Urothelium cell line (cell line): Measurements from ENCODE around the gene CCN6.

Experiments used
- DNase-seq: peaks from one replicate; pipeline ENCODE4 v3.0.0; 2011; ENCODE audit warnings: low spot score, mixed read lengths
- FAIRE-seq: peaks from 2 replicates; lab custom pipeline; 2011; peaks lifted over from hg19 to GRCh38; lab: Jason Lieb, UNC

The CCN6 gene

GRCh38 chr6:112054001-112054400, at the start of gene CCN6:
TSS of gene CCN6 (plus strand) at chr6:112054104. CDS start at chr6:112054358, 254 bp downstream.
- no peak for FAIRE-seq

GRCh38 chr6:112004201-112005012, 49.5 kb upstream of the CCN6 start:
- DNase-seq, result no peak
- FAIRE-seq, result no peak

More at GRCh38 chr6:112054001-112054400, at the start of gene CCN6:
- no peak for DNase-seq

- FAIRE-seq (no peak), DNase-seq (no peak)
Measured at GRCh38 chr6:112005013-112005371, 48.9 kb upstream of the CCN6 start.

GRCh38 chr6:112007254-112007653, 46.6 kb upstream of the CCN6 start:
- DNase-seq, result no peak
- no peak for FAIRE-seq

- DNase-seq (no peak), FAIRE-seq (no peak)
Measured at GRCh38 chr6:112007805-112008204, 46.1 kb upstream of the CCN6 start.

- DNase-seq (no peak), FAIRE-seq (no peak)
Measured at GRCh38 chr6:112008482-112008881, 45.4 kb upstream of the CCN6 start.

- no peak for DNase-seq
- FAIRE-seq, result no peak
Measured at GRCh38 chr6:112010328-112010727, 43.6 kb upstream of the CCN6 start.

- DNase-seq (no peak), FAIRE-seq (no peak)
Measured at GRCh38 chr6:112013051-112013450, 40.9 kb upstream of the CCN6 start.

- FAIRE-seq, result no peak
- DNase-seq, result no peak
Measured at GRCh38 chr6:112014483-112014882, 39.4 kb upstream of the CCN6 start.

GRCh38 chr6:112015725-112016124, 38.2 kb upstream of the CCN6 start:
- FAIRE-seq (no peak), DNase-seq (no peak)

- FAIRE-seq (no peak), DNase-seq (no peak)
Measured at GRCh38 chr6:112016320-112016719, 37.6 kb upstream of the CCN6 start.

- no peak for FAIRE-seq
- no peak for DNase-seq
Measured at GRCh38 chr6:112017169-112017568, 36.7 kb upstream of the CCN6 start.

- no peak for DNase-seq
- FAIRE-seq, result no peak
Measured at GRCh38 chr6:112017760-112018537, 36.0 kb upstream of the CCN6 start.

GRCh38 chr6:112018619-112019416, 35.1 kb upstream of the CCN6 start:
- DNase-seq, result no peak
- no peak for FAIRE-seq

- DNase-seq, result no peak
- no peak for FAIRE-seq
Measured at GRCh38 chr6:112019589-112019988, 34.3 kb upstream of the CCN6 start.

GRCh38 chr6:112021691-112022310, 32.1 kb upstream of the CCN6 start:
- FAIRE-seq, result no peak

GRCh38 chr6:112022749-112023148, 31.2 kb upstream of the CCN6 start:
- no peak for DNase-seq
- FAIRE-seq, result no peak

More at GRCh38 chr6:112021691-112022310, 32.1 kb upstream of the CCN6 start:
- DNase-seq, result no peak

GRCh38 chr6:112024464-112024863, 29.4 kb upstream of the CCN6 start:
- FAIRE-seq, result no peak
- no peak for DNase-seq

- FAIRE-seq (no peak), DNase-seq (no peak)
Measured at GRCh38 chr6:112026933-112027332, 27.0 kb upstream of the CCN6 start.

GRCh38 chr6:112027942-112028674, 25.8 kb upstream of the CCN6 start:
- DNase-seq (no peak), FAIRE-seq (no peak)
